DND-41 (cell line): ENCODE measurements around the gene ZNF783.
"Not testable (repeated sequence)": the region's sequence is repeated elsewhere in the genome, so short reads cannot be mapped to it uniquely, and the experiment has no call there.

ENCODE experiments used
- CTCF ChIP-seq: IDR thresholded peaks from 2 replicates; pipeline ENCODE4 v1.5.1; 2012; ENCODE audit warnings: borderline replicate concordance, low read length, moderate library complexity, mild to moderate bottlenecking; ENCODE audit not compliant: poor library complexity, severe bottlenecking; ENCODE audit errors: extremely low read depth
- EZH2 ChIP-seq: IDR thresholded peaks from 3 replicates; pipeline ENCODE4 v1.6.1; 2012; ENCODE audit warnings: borderline replicate concordance, low read depth, mild to moderate bottlenecking, moderate library complexity, low read length, inconsistent platforms; ENCODE audit not compliant: severe bottlenecking

DNA sequence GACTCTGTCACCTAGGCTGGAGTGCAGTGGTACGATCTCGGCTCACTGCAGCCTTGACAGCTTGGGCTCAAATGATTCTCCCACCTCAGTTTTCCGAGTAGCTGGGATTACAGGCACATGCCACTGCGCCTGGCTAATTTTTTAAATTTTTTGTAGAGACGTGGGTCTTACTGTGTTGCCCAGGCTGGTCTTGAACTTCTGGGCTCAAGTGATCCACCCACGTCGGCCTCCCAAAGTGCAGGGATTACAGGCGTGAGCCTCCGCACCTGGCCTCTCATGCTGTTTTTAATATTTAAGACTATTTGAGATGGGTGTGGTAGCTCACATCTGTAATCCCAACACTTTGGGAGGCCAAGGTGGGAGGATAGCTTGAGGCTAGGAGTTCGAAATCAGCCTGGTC, 10.5 kb upstream of the ZNF783 start:
- not testable (repeated sequence) for TF ChIP-seq CTCF, EZH2
